ENCODE results near the gene ADAMTS13. TPM values are rescaled to one million over a fixed set of nuclear protein-coding genes. Genes with fewer than 3 reads are reported as not detected.

Gene ADAMTS13
- total RNA-seq, 1 donor from 2014 or later = 2.5 TPM

GRCh38 chr9:133502112-133502511 is 79.9 kb downstream of the ADAMTS13 start:
- intact Hi-C loops (cut with micrococcal nuclease) = no loop called here

GRCh38 chr9:133505186-133505830 is 83.1 kb downstream of the ADAMTS13 start:
- intact Hi-C loops (cut with micrococcal nuclease) = no loop called here

DNA sequence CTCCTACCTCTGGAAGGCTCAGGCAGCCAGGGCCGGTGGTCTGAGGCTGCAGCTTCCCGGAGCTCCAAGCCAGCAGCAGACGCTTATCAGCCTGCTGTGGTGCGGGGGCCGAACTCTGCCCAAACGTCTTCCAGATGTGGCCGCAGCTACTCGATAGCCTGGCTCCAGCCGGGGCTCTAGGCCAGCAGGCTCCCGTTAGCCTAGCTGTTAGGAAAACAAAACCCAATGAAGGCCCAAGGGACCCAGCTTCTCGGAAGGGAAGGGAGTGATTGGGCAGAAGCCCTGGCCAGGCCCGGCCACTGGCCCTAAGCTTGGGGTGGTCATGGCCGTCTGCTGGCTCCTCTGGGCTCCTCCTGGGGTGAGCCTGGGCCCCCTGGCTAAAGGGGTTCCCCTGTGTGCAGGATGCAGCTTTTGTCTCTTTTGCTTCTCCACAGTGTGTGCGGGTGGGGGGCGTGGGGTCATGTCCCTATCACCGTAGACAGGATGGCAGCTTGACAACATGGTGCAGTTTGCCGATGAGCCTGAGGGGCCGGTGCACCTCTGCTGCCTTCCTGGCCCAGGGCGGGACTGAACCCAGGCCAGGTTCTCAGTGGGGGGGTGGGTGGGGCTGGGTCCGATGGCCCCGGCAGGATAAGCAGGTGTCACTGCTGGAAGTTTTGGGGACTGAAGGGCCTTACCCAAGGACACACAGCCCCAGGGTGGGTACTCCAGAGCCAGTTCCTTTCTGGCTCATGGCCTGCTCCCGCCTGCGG is 83.9 kb downstream of the ADAMTS13 start:
- intact Hi-C loops (cut with micrococcal nuclease) = no loop called here

- intact Hi-C loops (cut with micrococcal nuclease) = no loop called here
Observed at GRCh38 chr9:133506653-133507038, 84.5 kb downstream of the ADAMTS13 start.

DNA sequence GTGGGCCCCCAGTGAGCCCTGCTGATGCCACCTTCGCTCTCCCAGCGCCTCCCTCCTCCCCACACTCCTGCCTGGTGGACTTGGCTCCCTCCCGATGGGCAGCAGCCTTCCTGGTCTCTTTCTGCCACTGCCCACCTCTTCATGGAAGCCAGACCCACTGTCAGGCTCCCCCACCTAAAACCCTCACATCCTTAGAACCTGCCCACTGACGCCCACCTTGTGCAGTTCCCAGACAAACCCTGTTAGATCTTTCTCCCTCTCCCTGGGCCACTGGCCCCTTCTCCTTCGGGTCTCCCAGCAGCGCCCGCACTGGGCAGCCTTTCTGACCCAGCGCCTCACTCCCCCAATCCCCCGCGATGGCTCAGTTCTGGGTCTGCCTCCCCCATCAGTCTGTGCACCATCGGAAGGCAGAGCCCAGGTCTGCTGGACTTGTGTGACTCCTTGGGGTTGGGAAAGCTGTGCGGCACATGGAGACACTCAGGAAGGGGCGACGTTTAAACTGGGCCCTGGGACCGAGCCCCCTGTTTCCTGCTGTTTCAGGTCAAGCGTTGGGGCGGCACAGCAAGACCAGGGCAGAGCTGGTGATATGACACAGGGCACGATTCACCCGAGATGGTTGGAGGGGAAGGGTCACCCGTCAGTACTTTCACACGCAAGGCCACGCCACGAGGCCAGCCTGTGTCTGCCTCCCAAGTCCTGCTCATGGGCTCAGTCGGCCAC is 85.2 kb downstream of the ADAMTS13 start:
- intact Hi-C loops (cut with micrococcal nuclease) = no loop called here

GRCh38 chr9:133508046-133508445 is 85.9 kb downstream of the ADAMTS13 start:
- intact Hi-C loops (cut with micrococcal nuclease) = no loop called here

Other genes with a start within 250 kb of the ADAMTS13 start
- gene OBP2B, start 213.1 kb upstream of the ADAMTS13 start, total RNA-seq = not detected in 2 replicates
- 2.1 and 2.5 TPM in 2 replicates for gene ABO, start 147.2 kb upstream of the ADAMTS13 start, total RNA-seq
- gene SURF6, start 86.2 kb upstream of the ADAMTS13 start, total RNA-seq = 14.9 and 15.6 TPM in 2 replicates
- gene MED22, start 74.2 kb upstream of the ADAMTS13 start, total RNA-seq = 31.4 and 32.0 TPM in 2 replicates
- gene RPL7A, start 74.1 kb upstream of the ADAMTS13 start, total RNA-seq = 1,761 and 1,774 TPM in 2 replicates
- gene SURF1, start 65.9 kb upstream of the ADAMTS13 start, total RNA-seq = 40.7 and 46.9 TPM in 2 replicates
- gene SURF2, start 65.8 kb upstream of the ADAMTS13 start, total RNA-seq = 17.5 and 21.2 TPM in 2 replicates
- gene SURF4, start 46.3 kb upstream of the ADAMTS13 start, total RNA-seq = 227 and 232 TPM in 2 replicates
- gene STKLD1, start 46.0 kb upstream of the ADAMTS13 start, total RNA-seq = 0.39 and 1.3 TPM in 2 replicates
- gene REXO4, start 4.4 kb upstream of the ADAMTS13 start, total RNA-seq = 24.0 and 26.3 TPM in 2 replicates
- gene CACFD1, start 37.6 kb downstream of the ADAMTS13 start, total RNA-seq = 0.78 and 1.3 TPM in 2 replicates
- gene SLC2A6, start 56.7 kb downstream of the ADAMTS13 start, total RNA-seq = 3.2 and 4.2 TPM in 2 replicates
- not detected in 2 replicates for gene MYMK, start 102.6 kb downstream of the ADAMTS13 start, total RNA-seq
- not detected in 2 replicates for gene ADAMTSL2, start 112.3 kb downstream of the ADAMTS13 start, total RNA-seq
- not detected in 2 replicates for gene FAM163B, start 187.0 kb downstream of the ADAMTS13 start, total RNA-seq
- gene DBH, start 214.0 kb downstream of the ADAMTS13 start, total RNA-seq = 0.05 TPM in 1 of 2 replicates, not detected in the other